ENCODE results near the gene FBXO24.
A peak's percentile ranks its signal among the peaks of the same experiment; 100 is the strongest.

The FBXO24 gene

GRCh38 chr7:100598425-100598824 is 12.3 kb downstream of the FBXO24 start:
- no peak for DNase-seq

- DNase-seq, result no peak
Measured at GRCh38 chr7:100599911-100600729, 14.0 kb downstream of the FBXO24 start.

GRCh38 chr7:100600730-100601038 is 14.6 kb downstream of the FBXO24 start:
- no peak for DNase-seq

- DNase-seq, result no peak
Measured at GRCh38 chr7:100602889-100603725, 17.0 kb downstream of the FBXO24 start.

- no peak for DNase-seq
Measured at GRCh38 chr7:100603726-100604027, 17.5 kb downstream of the FBXO24 start.

- DNase-seq, result peak; percentile 57
Measured at GRCh38 chr7:100604028-100604975, 18.2 kb downstream of the FBXO24 start.

- no peak for DNase-seq
Measured at GRCh38 chr7:100604976-100605911, 19.1 kb downstream of the FBXO24 start.

- DNase-seq, result no peak
Measured at GRCh38 chr7:100606313-100606712, 20.2 kb downstream of the FBXO24 start.

- no peak for DNase-seq
Measured at GRCh38 chr7:100607111-100607510, 21.0 kb downstream of the FBXO24 start.

- DNase-seq, result no peak
Measured at GRCh38 chr7:100609958-100610357, 23.8 kb downstream of the FBXO24 start.

- peak; percentile 97 for DNase-seq
Measured at GRCh38 chr7:100611983-100612729, 26.0 kb downstream of the FBXO24 start, which contains the start of gene MOSPD3. Gene MOSPD3 (plus strand): TSS chr7:100612540. CDS start chr7:100612792, 252 bp downstream.

- DNase-seq, result no peak
Measured at GRCh38 chr7:100612730-100613390, 26.7 kb downstream of the FBXO24 start.

GRCh38 chr7:100613412-100614175 is 27.5 kb downstream of the FBXO24 start:
- no peak for DNase-seq

GRCh38 chr7:100614308-100614861 is 28.3 kb downstream of the FBXO24 start:
- no peak for DNase-seq

GRCh38 chr7:100620239-100620638 is 34.1 kb downstream of the FBXO24 start:
- DNase-seq, result no peak

GRCh38 chr7:100620804-100621203 is 34.7 kb downstream of the FBXO24 start:
- no peak for DNase-seq

- DNase-seq, result no peak
Measured at GRCh38 chr7:100621554-100621953, 35.4 kb downstream of the FBXO24 start.

- DNase-seq, result no peak
Measured at GRCh38 chr7:100623951-100624824, 38.1 kb downstream of the FBXO24 start.
